Psoas muscle (tissue), 8 donors: ENCODE results near the gene SCLT1. TPM values are rescaled to one million over a fixed set of nuclear protein-coding genes. Genes with fewer than 3 reads are reported as not detected.

Experiments used
- ATAC-seq, 4 donors: fragments of 200-7000 bp; cut with Tn5 transposase; one replicate each; pipeline ENCODE4 v1.9.1; 2020; ENCODE audit warnings: moderate library complexity in 3 of 4, mild to moderate bottlenecking in 2 of 4
- DNase-seq, 2 donors: peaks; one replicate each; pipeline ENCODE4 v3.0.0-alpha.2; 2020
- H3K27ac ChIP-seq: fragments of 200-600 bp; one replicate; pipeline ENCODE4 v1.8.0; 2022
- H3K27me3 ChIP-seq, 3 donors: fragments of 200-600 bp in 1 of 3; one replicate each; pipeline versions ENCODE4 v1.6.1 to v1.8.0; 2013 to 2022; ENCODE audit warnings: low read length in 2 of 3, mild to moderate bottlenecking in 2 of 3, moderate library complexity in 1 of 3; ENCODE audit not compliant: insufficient read depth in 3 of 3
- H3K36me3 ChIP-seq, 2 donors: fragments of 200-600 bp in 1 of 2; one replicate each; pipeline versions ENCODE4 v1.6.1 to v1.8.0; 2013 to 2022; ENCODE audit warnings: low read depth in 1 of 2, mild to moderate bottlenecking in 1 of 2, moderate library complexity in 1 of 2; ENCODE audit not compliant: insufficient read depth in 1 of 2
- H3K4me1 ChIP-seq: fragments of 200-600 bp; one replicate; pipeline ENCODE4 v1.8.0; 2022
- H3K4me3 ChIP-seq: fragments of 200-600 bp; one replicate; pipeline ENCODE4 v1.8.0; 2022; ENCODE audit warnings: mild to moderate bottlenecking
- H3K9me3 ChIP-seq: fragments of 200-600 bp; one replicate; pipeline ENCODE4 v1.8.0; 2022
- WGBS, 3 donors: extraction: QIAGEN DNeasy Blood & Tissue Kit; methylation state at CpG; one replicate each; pipeline versions ENCODE4 v1.1.6 to v1.1.7; 2013; 5-methylcytosine and 5-hydroxymethylcytosine counted together
- intact Hi-C, 2 donors: fragments of 100-400 bp; cut with DNase I; formaldehyde crosslinking; loops; one replicate each; pipeline versions ENCODE4 v1.11.0 to v1.14.2; 2022
- polyA plus RNA-seq, 3 donors: library from polyadenylated mRNA; stranded (reverse); fragments of 200-250 nt; gene quantifications; one replicate each; pipeline ENCODE4 v1.2.3, GENCODE V29; 2013
- total RNA-seq, 4 donors: library from RNA; stranded (reverse); fragmentation: NEBNext Ultra II Directional in 2 of 4; extraction: Animal tissue kit (Norgen Biotek cat#: 25700) in 2 of 4; gene quantifications; one replicate each; pipeline versions ENCODE4 v1.2.1 to v1.2.4, GENCODE V29; 2021 to 2023
- TF ChIP-seq, protein P1 (sequence below): fragments of 200-600 bp; IDR thresholded peaks from one replicate; pipeline ENCODE4 v1.8.0; 2022; ENCODE audit warnings: antibody characterized with exemption
- donor health status: healthy with polysubstance abuse.
- donor health status: DM: no; HTN: no; CAD: no; lungs with moderate emphysema.
- donor health status: Bipolar disorder and iron deficiency.
- donor health status: healthy.
- donor health status: DM: yes; HTN: yes; CAD: no.
- donor health status: DM: no; HTN: no; CAD: no.
- donor health status: DM: no; HTN: no; CAD: no.
- donor health status: DM: yes; HTN: yes; CAD: no.

The SCLT1 gene
- total and polyA plus RNA-seq, 7 donors = 1.1 to 5.3 (median 3.1) TPM

DNA sequence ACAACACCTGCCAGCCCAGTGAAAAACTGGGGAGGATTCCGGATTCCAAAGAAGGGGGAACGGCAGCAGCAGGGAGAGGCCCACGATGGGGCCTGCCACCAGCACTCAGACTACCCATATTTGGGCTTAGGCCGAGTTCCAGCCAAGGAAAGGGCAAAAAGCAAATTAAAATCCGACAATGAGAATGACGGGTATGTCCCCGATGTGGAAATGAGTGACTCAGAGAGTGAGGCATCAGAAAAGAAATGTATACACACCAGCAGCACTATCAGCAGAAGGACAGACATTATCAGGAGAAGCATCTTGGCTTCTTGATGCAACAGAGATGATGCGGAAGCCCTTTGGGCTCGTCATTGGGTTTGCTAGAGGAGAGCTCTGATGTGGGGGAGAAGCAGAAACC is 221.4 kb downstream of the SCLT1 start:
- TF ChIP-seq, protein P1, sequence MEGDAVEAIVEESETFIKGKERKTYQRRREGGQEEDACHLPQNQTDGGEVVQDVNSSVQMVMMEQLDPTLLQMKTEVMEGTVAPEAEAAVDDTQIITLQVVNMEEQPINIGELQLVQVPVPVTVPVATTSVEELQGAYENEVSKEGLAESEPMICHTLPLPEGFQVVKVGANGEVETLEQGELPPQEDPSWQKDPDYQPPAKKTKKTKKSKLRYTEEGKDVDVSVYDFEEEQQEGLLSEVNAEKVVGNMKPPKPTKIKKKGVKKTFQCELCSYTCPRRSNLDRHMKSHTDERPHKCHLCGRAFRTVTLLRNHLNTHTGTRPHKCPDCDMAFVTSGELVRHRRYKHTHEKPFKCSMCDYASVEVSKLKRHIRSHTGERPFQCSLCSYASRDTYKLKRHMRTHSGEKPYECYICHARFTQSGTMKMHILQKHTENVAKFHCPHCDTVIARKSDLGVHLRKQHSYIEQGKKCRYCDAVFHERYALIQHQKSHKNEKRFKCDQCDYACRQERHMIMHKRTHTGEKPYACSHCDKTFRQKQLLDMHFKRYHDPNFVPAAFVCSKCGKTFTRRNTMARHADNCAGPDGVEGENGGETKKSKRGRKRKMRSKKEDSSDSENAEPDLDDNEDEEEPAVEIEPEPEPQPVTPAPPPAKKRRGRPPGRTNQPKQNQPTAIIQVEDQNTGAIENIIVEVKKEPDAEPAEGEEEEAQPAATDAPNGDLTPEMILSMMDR = no peak
- DNase-seq (no peak), ATAC-seq (no peak)
- WGBS, 3 donors = 93 to 95% (median 94%) methylated on average over 9 of the region's 9 CpGs
- Histone ChIP-seq H3K4me1 (no peaks in the 10 kb centered on the region), H3K27me3 (no peaks in the 10 kb centered on the region), H3K9me3 (no peaks in the 10 kb centered on the region), H3K27ac (no peak overlapping the region), H3K36me3 (peaks cover 3 to 84% of the 10 kb centered on the region in 2 donors), H3K4me3 (no peak overlapping the region)
- intact Hi-C loops = no loop called here

DNA sequence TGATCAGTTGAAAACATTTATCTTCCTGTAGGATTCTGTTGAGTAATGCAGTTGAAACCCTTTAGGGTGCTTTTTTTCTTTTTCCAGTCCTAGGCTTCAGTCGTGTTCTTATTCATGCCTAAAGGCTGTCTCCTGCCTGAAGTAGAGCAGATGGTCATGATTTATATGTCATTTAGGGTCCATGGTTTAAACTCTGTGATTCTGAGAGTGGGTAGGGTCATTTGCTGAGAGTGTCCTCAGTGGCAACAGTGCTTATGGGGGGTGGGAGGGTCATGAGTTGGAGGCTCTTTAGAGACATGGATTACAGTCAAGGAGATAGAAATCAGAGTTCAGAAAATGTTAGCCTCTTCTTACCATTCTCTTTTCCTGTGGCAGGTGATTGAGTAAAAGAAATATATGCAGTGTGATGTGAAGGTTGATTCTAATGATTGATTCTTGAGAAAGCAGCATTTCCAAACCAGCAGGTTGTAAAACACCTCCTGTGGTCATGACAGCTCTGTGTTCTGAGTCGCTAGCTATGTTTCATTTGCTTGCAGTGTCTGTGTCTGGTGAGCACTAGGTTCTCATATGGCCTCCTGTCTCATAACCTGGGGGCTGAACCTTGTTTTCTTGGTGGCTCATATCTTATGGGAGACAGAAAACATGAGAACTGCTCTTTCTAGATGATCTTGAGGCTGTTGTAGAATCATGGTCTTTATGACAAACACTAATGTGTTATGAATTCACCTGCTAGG is 223.4 kb downstream of the SCLT1 start:
- no peak for DNase-seq
- Histone ChIP-seq H3K4me1 (no peaks in the 10 kb centered on the region), H3K27ac (no peak overlapping the region), H3K27me3 (no peaks in the 10 kb centered on the region), H3K36me3 (peaks cover 3 to 95% of the 10 kb centered on the region in 2 donors), H3K9me3 (no peaks in the 10 kb centered on the region), H3K4me3 (no peak overlapping the region)
- intact Hi-C loops = loop anchor here in 1 of 2 donors (10.0 kb wide), 2 partner anchors 295 to 415 kb away; no protein-coding TSS in a partner anchor
- no peak for ATAC-seq
- WGBS, 3 donors = 79 to 88% (median 82%) methylated on average over 2 of the region's 2 CpGs
- TF ChIP-seq, protein P1 = no peak

DNA sequence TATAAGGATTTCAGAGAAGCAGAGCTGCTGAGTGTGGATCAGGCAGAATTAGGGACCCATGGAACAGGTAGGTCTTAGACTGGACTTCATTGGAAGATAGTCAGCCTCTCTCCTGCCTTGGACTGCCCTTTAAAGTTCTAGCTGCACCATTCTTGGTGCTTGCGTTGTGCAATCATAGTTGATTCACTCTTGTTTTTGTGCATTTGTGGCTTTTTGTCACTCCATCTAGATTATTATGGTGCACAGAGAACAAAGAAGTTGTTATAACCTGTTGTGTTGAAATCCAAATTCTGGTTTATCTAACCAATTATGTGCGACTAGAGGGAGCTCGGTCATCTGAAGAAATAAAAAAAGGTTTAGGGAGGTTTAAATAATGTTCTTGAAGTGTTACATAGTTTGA is 224.6 kb downstream of the SCLT1 start:
- 86 to 94% (median 92%) methylated on average over 3 of the region's 3 CpGs for WGBS, 3 donors
- H3K4me3 ChIP-seq = no peak overlapping the region
- no peaks in the 10 kb centered on the region for H3K4me1 ChIP-seq
- peaks cover 3 to 96% of the 10 kb centered on the region in 2 donors for H3K36me3 ChIP-seq
- TF ChIP-seq, protein P1 = no peak
- DNase-seq (no peak), ATAC-seq (no peak)
- no peak overlapping the region for H3K27ac ChIP-seq
- intact Hi-C loops = loop anchor here in 1 of 2 donors (10.0 kb wide), 2 partner anchors 294 to 414 kb away; no protein-coding TSS in a partner anchor
- H3K27me3 ChIP-seq = no peaks in the 10 kb centered on the region
- H3K9me3 ChIP-seq = no peaks in the 10 kb centered on the region

DNA sequence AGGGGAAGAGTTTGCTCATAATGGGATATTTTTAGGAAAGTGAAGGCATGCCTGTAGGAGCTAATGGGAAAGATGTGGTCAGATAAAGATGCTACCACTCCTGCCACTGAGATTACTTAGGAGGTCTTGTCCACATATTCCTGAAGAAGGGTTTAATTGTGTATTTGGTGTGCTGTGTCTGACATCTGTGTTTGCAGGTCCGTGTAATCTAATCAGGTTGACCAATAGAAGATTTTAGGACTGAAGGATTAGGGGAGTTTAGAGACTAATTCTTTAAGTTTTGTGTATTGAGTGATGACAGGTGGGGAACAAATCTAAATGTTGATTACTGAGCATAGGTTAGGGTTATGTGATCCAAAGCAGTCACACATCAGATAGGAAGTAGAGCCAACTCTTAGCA is 226.6 kb downstream of the SCLT1 start:
- Histone ChIP-seq H3K4me1 (peaks cover 6% of the 10 kb centered on the region), H3K36me3 (peaks cover 3 to 91% of the 10 kb centered on the region in 2 donors), H3K9me3 (no peaks in the 10 kb centered on the region), H3K4me3 (no peak overlapping the region), H3K27ac (no peak overlapping the region), H3K27me3 (no peaks in the 10 kb centered on the region)
- no peak for DNase-seq
- TF ChIP-seq, protein P1 = no peak
- no peak for ATAC-seq
- intact Hi-C loops = loop anchor here in 1 of 2 donors (10.0 kb wide), 2 partner anchors 292 to 412 kb away; no protein-coding TSS in a partner anchor
- 73 to 84% (median 77%) methylated on average over 1 of the region's 1 CpG for WGBS, 3 donors
